Effector memory CD8-positive, alpha-beta T cell (primary cell): Measurements from ENCODE around the gene PPP1R2B.

Experiments
- ATAC-seq: fragments of 150-1000 bp; cut with Tn5 transposase; replicated peaks from 2 replicates; pipeline ENCODE4 v1.10.0; 2021; ENCODE audit warnings: mild to moderate bottlenecking, moderate library complexity
- DNase-seq, 3 experiments: peaks; one replicate each; pipeline ENCODE4 v3.0.0; 2021
- H3K27ac Mint-ChIP-seq, 2 donors: one replicate each; pipeline ENCODE4 v1.8.0; 2022; ENCODE audit warnings: mild to moderate bottlenecking in 2 of 2, mixed read lengths in 2 of 2, moderate library complexity in 2 of 2
- H3K27me3 Mint-ChIP-seq, 2 donors: one replicate each; pipeline ENCODE4 v1.8.0; 2022; ENCODE audit warnings: mixed read lengths in 2 of 2
- H3K36me3 Mint-ChIP-seq: one replicate; pipeline ENCODE4 v1.8.0; 2022; ENCODE audit warnings: mild to moderate bottlenecking, moderate library complexity, mixed read lengths; ENCODE audit not compliant: insufficient read depth
- H3K4me1 Mint-ChIP-seq, 2 donors: one replicate each; pipeline ENCODE4 v1.8.0; 2022; ENCODE audit warnings: low read depth in 2 of 2, mixed read lengths in 2 of 2
- H3K4me3 Mint-ChIP-seq, 2 donors: one replicate each; pipeline ENCODE4 v1.8.0; 2022; ENCODE audit warnings: mild to moderate bottlenecking in 2 of 2, mixed read lengths in 2 of 2, moderate library complexity in 2 of 2
- H3K9me3 Mint-ChIP-seq, 2 donors: one replicate each; pipeline ENCODE4 v1.8.0; 2022; ENCODE audit warnings: mixed read lengths in 2 of 2

PPP1R2B gene

DNA sequence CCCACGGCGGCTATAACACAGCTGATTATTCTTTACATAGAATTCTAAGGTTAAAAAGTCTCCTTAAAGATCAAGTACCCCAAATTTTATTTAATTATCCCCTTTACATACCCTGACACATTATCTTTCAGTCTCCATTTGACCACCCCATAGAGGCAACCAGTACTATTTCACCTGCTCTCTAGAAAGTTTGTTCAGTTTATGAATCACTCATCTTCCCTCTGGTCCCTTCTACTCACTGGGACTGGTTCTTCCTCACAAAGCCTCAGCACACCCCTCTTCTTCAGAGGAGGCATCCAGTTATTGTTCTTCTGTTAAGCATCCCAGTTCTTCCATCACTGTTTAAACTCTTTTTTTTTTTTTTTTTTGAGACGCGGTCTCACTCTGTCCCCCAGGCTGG lies 42.8 kb downstream of the PPP1R2B start:
- peak overlapping the region; percentile 6 to 23 for H3K27ac Mint-ChIP-seq

DNA sequence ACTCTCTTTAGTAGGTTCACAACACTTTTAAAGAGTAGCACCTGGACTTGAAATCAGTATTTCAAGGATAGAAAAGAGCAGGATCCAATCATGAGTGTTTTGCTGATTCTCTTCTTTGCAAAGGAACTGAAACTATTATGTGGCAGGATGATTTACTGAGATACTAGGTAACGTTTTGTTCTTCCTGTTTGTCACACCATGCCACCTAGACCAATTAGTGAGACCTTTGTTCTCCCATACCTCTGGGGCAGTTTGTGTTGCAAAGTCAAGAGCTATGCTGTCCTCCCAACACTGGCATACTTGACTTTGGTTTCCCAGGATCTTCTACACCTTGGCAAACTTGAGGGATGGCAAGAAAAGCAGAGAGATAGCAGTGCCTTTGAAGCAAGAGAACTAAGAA lies 43.4 kb downstream of the PPP1R2B start:
- H3K4me1 Mint-ChIP-seq, result peaks cover 9 to 19% of the 10 kb centered on the region in 2 donors
- ATAC-seq, result no peak
- no peaks in the 10 kb centered on the region for H3K9me3 Mint-ChIP-seq
- peak overlapping the region in 1 of 2 donors; percentile 23 for H3K27ac Mint-ChIP-seq
- no peak for DNase-seq
- H3K27me3 Mint-ChIP-seq, result no peaks in the 10 kb centered on the region
- H3K36me3 Mint-ChIP-seq, result no peaks in the 10 kb centered on the region
- H3K4me3 Mint-ChIP-seq, result peak overlapping the region in 1 of 2 donors; percentile 7

More for the DNA sequence above, 42.8 kb downstream of the PPP1R2B start:
- Mint-ChIP-seq H3K4me1 (peaks cover 9 to 19% of the 10 kb centered on the region in 2 donors), H3K27me3 (no peaks in the 10 kb centered on the region), H3K9me3 (no peaks in the 10 kb centered on the region), H3K36me3 (no peaks in the 10 kb centered on the region), H3K4me3 (peak overlapping the region in 1 of 2 donors; percentile 7)
- ATAC-seq (no peak), DNase-seq (no peak)

GRCh38 chr5:156896546-156896945 lies 46.5 kb downstream of the PPP1R2B start:
- H3K4me1 Mint-ChIP-seq, result peaks cover 9 to 19% of the 10 kb centered on the region in 2 donors
- no peaks in the 10 kb centered on the region for H3K27me3 Mint-ChIP-seq
- peaks cover 2% of the 10 kb centered on the region for H3K36me3 Mint-ChIP-seq
- H3K4me3 Mint-ChIP-seq, result no peak overlapping the region
- no peak overlapping the region for H3K27ac Mint-ChIP-seq
- no peak for DNase-seq
- no peak for ATAC-seq
- no peaks in the 10 kb centered on the region for H3K9me3 Mint-ChIP-seq
